ENCODE measurements around the gene VMP1. TPM values are rescaled to one million over a fixed set of nuclear protein-coding genes. Genes with fewer than 3 reads are reported as not detected.
A peak's percentile ranks its signal among the peaks of the same experiment; 100 is the strongest.

VMP1 gene
- polyA plus RNA-seq, 2 of the 4 experiments (the other 2 are of a cell fraction) = 395 to 726 TPM

- TF ChIP-seq EHF (CRISPR knock-in tag; IDR thresholded peaks at IDR 0.05) = peak; percentile 89
- TF ChIP-seq MAZ (IDR thresholded peaks at IDR 0.05; ENCODE audit: borderline replicate concordance, low read depth, low read length) = peak; percentile 62; the same call in 1 of the 2 replicates
- TF ChIP-seq JUN (IDR thresholded peaks at IDR 0.05) = peak; percentile 94 to 99
- TF ChIP-seq SREBF2 (IDR thresholded peaks at IDR 0.05) = no peak
- no peak for TF ChIP-seq ELK1 (IDR thresholded peaks at IDR 0.05; ENCODE audit: low read depth, low read length)
- peak; percentile 95 for TF ChIP-seq HOXA7 (CRISPR knock-in tag; IDR thresholded peaks at IDR 0.05)
- peak; percentile 59 for TF ChIP-seq MAFK (IDR thresholded peaks at IDR 0.05; ENCODE audit: partially characterized antibody)
- no peak for TF ChIP-seq CTCF (IDR thresholded peaks at IDR 0.05)
- TF ChIP-seq FOSL2 (IDR thresholded peaks at IDR 0.05) = peak; percentile 95
- peak; percentile 98 for TF ChIP-seq FOSL2 (CRISPR knock-in tag; IDR thresholded peaks at IDR 0.05)
- no peak for TF ChIP-seq KDM5A (IDR thresholded peaks at IDR 0.05)
- TF ChIP-seq HOXB5 (CRISPR knock-in tag; IDR thresholded peaks at IDR 0.05) = peak; percentile 93
- TF ChIP-seq ZC3H11A (IDR thresholded peaks at IDR 0.05) = no peak
- TF ChIP-seq EP300 (IDR thresholded peaks at IDR 0.05) = peak; percentile 99
- peak; percentile 11; the same call in 1 of the 2 replicates for TF ChIP-seq REST (IDR thresholded peaks at IDR 0.05)
- TF ChIP-seq CHD2 (IDR thresholded peaks at IDR 0.05; ENCODE audit: low read length, partially characterized antibody) = peak; percentile 31
- peak; percentile 48 to 56; a peak in 4 of 5 replicates for TF ChIP-seq RAD21 (conservative IDR thresholded peaks at IDR 0.05 in 1 of 2, IDR thresholded peaks at IDR 0.05 in 1 of 2)
- TF ChIP-seq MAX (IDR thresholded peaks at IDR 0.05) = peak; percentile 92
- TF ChIP-seq TP53 (CRISPR knock-in tag; IDR thresholded peaks at IDR 0.05) = peak; percentile 98
- no peak; the same call in none of the 2 replicates for TF ChIP-seq ZNF302 (CRISPR knock-in tag; IDR thresholded peaks at IDR 0.05)
- TF ChIP-seq KDM1A (IDR thresholded peaks at IDR 0.05; ENCODE audit: low read depth) = no peak
- TF ChIP-seq NR3C1 (IDR thresholded peaks at IDR 0.05) = no peak
Measured at GRCh38 chr17:59846394-59847165, 139.1 kb downstream of the VMP1 start (continued).

- Histone ChIP-seq H3K4me2 (no peak overlapping the region), H3K9me3 (0 out of 3 replicates have a peak, but pooled peaks cover 3% of the 10 kb centered on the region), H3K4me3 (no peak overlapping the region), H3K4me1 (peaks cover 85% of the 10 kb centered on the region), H3K27ac (peak overlapping the region; percentile 91 to 96)
- WGBS (ENCODE audit: missing lambda C conversion rate) = 99% methylated on average over 6 of the region's 6 CpGs
- FAIRE-seq = no peak
- no peak for ATAC-seq
- DNase-seq (ENCODE audit: low read depth in 1 of 2, low spot score in 1 of 2) = no peak
- ChIA-PET POLR2A (interaction anchor here (13.6 kb wide), 1 partner anchor 62 kb away, joined by 610 read pairs; no protein-coding TSS in a partner anchor), CTCF (interaction anchor here (0.6 to 12.7 kb wide), 6 partner anchors 24 to 537 kb away, joined by 3 to 244 read pairs (median 3); no protein-coding TSS in a partner anchor)
- TF ChIP-seq ZFP36 (IDR thresholded peaks at IDR 0.05; ENCODE audit: borderline replicate concordance, partially characterized antibody) = no peak
- no peak for TF ChIP-seq E2F6 (IDR thresholded peaks at IDR 0.05; ENCODE audit: borderline replicate concordance, low read depth)
- TF ChIP-seq SMC3 (IDR thresholded peaks at IDR 0.05) = no peak
- TF ChIP-seq BHLHE40 (IDR thresholded peaks at IDR 0.05; ENCODE audit: low read depth, low read length) = no peak
- TF ChIP-seq RFX5 (IDR thresholded peaks at IDR 0.05) = no peak
- TF ChIP-seq RAD21 (conservative IDR thresholded peaks at IDR 0.05 in 1 of 2, IDR thresholded peaks at IDR 0.05 in 1 of 2) = no peak
- no peak for TF ChIP-seq HMGXB4 (CRISPR knock-in tag; IDR thresholded peaks at IDR 0.05; ENCODE audit: borderline replicate concordance)
- no peak for TF ChIP-seq POLR2A (IDR thresholded peaks at IDR 0.05; ENCODE audit: low read length)
- no peak for TF ChIP-seq ESRRA (IDR thresholded peaks at IDR 0.05; ENCODE audit: borderline replicate concordance, low read length)
- TF ChIP-seq HOXB13 (CRISPR knock-in tag; IDR thresholded peaks at IDR 0.05; ENCODE audit: low read depth) = no peak; the same call in 1 of the 2 replicates
- TF ChIP-seq FOSL2 (IDR thresholded peaks at IDR 0.05) = no peak
- TF ChIP-seq FOSL2 (CRISPR knock-in tag; IDR thresholded peaks at IDR 0.05) = no peak
- TF ChIP-seq HOXA7 (CRISPR knock-in tag; IDR thresholded peaks at IDR 0.05) = no peak
Measured at GRCh38 chr17:59848385-59848668, 140.9 kb downstream of the VMP1 start.
